ENCODE measurements around the gene RCVRN.

RCVRN gene

DNA sequence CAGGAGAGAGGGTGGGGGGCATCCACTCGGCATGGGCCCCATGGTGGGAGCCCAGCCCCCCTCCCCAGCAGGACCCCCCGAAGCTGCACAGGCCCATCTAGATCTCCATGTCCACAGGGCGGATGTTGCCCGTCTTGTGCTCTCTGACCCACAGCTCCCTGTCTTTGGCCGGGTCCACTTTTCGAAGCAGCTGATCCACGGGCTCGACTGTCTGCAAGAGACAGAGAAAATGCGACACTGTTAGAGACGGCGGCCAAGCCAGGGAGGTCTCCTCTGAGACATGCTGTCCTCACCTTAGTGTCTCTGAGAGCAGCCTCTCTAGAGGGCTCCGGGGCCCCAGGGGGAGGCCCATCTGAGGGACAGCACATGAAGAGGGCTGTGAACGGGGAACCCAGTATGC lies 12.1 kb upstream of the RCVRN start:
- no peak overlapping the region for H3K4me3 ChIP-seq (ENCODE audit: low read depth, low read length)
- no peak for DNase-seq (ENCODE audit: low read depth)
- TF ChIP-seq, protein P1, sequence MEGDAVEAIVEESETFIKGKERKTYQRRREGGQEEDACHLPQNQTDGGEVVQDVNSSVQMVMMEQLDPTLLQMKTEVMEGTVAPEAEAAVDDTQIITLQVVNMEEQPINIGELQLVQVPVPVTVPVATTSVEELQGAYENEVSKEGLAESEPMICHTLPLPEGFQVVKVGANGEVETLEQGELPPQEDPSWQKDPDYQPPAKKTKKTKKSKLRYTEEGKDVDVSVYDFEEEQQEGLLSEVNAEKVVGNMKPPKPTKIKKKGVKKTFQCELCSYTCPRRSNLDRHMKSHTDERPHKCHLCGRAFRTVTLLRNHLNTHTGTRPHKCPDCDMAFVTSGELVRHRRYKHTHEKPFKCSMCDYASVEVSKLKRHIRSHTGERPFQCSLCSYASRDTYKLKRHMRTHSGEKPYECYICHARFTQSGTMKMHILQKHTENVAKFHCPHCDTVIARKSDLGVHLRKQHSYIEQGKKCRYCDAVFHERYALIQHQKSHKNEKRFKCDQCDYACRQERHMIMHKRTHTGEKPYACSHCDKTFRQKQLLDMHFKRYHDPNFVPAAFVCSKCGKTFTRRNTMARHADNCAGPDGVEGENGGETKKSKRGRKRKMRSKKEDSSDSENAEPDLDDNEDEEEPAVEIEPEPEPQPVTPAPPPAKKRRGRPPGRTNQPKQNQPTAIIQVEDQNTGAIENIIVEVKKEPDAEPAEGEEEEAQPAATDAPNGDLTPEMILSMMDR (IDR thresholded peaks at IDR 0.05; ENCODE audit: control insufficient read depth, extremely low read depth, insufficient read depth), result no peak

DNA sequence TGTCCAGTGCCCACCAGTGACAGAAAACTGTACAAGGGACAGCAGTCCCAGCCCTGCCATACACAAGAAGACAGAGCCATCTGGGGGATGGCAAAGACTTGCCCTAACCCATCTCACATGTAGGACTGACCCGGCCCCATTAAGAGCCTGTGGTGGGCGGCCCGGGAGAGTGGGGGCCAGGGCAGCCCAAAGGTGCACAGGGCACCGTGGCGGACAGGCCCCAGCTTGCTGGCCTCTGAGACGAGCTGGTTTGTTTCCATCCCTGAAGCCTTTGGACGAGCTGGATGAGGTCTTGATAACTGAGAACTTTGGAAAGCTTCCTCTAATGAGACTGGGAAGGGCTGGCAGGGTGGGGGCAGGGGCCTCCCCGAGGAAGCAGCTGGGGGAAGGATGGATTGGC lies 11.0 kb upstream of the RCVRN start:
- DNase-seq (ENCODE audit: low read depth), result no peak
- TF ChIP-seq, protein P1 (IDR thresholded peaks at IDR 0.05; ENCODE audit: control insufficient read depth, extremely low read depth, insufficient read depth), result no peak
- no peak overlapping the region for H3K4me3 ChIP-seq (ENCODE audit: low read depth, low read length)

DNA sequence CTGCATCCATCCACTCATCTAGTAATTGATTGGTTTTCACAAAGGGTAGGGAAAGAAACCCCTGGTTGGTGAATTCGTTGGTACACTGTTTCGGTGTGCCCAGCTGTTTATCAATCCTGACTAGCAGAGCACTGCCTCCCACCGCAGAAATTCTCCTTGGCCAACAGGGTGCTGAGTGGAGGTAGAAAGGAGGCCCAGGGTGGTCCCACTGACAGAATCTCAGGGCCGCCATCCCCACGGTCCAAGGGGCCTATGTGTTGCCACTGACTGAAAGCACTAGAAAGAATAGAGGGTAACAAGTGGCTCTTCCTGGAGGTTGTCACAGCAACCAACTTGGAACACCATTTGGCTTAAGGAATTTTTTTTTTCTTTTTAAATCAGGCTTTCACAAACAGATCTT lies 8.4 kb upstream of the RCVRN start:
- TF ChIP-seq, protein P1 (IDR thresholded peaks at IDR 0.05; ENCODE audit: control insufficient read depth, extremely low read depth, insufficient read depth), result no peak
- no peak for DNase-seq (ENCODE audit: low read depth)

DNA sequence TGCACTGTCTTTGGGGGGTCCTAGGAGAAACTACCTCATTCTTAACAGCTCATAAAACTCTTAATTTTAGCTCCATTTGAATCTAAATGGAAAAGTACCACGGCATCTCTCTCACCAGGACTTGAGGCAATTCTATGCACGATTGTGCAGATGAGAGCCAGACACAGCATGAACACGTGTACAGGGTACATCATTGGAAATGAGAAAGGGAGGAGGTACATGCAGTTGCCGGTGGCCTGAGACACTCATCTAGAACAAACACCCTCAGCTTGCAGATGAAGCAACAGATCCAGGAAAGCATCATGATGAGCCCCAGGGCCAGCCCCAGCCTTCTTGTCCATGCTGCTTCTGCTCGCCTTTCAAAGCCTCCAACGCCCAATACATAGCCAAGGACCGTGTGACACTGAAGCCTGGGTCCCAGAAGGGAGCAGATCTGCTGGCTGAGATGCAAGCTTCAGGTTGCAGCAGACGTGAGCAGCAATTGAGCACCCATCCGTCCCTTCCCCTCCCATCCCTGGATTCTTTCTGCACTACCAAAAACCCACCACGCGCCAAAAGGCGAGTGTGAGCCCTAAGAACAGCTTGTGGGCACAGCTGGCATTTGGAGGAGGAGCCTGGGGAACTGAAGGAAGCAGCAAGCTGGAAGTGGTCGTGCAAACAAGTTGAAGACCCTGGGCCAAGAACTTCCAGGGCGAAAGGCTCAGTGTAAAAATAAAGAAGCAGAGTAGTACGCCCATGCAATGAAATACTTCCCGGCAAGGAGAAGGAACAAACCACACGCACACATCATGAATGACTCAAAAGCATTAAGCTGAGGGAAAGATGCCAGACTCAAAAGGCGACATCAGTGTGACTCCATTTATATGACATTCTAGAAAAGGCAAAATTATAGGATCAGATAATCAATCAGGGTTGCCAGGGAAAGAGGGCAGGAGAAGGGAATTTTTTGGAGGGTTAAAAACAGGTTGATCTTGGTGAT lies 7.3 kb upstream of the RCVRN start:
- no peak overlapping the region for H3K4me3 ChIP-seq (ENCODE audit: low read depth, low read length)
- no peak for DNase-seq (ENCODE audit: low read depth)
- TF ChIP-seq, protein P1 (IDR thresholded peaks at IDR 0.05; ENCODE audit: control insufficient read depth, extremely low read depth, insufficient read depth), result no peak

More for the DNA sequence above, 8.4 kb upstream of the RCVRN start:
- H3K4me3 ChIP-seq (ENCODE audit: low read depth, low read length), result no peak overlapping the region

DNA sequence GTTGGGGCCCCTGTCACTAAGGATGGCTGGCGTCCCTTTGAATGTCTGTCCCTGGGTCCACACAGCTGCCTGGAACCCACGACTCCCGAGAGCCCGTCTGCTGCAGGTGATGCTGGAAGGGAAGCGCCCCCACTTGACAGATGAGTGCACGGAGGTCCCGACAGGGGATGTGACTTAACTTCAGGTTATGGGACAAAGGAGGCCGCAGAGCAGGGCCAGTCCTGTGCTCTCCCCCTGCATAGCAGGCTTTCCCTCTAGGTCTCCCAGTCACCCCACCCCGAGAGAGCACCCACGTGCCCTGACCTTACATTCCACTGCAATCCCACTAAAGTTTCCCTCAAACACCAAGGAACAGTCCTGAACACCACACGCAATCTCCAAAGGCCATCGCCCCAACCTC lies 6.0 kb upstream of the RCVRN start:
- no peak for DNase-seq (ENCODE audit: low read depth)
- H3K4me3 ChIP-seq (ENCODE audit: low read depth, low read length), result no peak overlapping the region
- TF ChIP-seq, protein P1 (IDR thresholded peaks at IDR 0.05; ENCODE audit: control insufficient read depth, extremely low read depth, insufficient read depth), result no peak

DNA sequence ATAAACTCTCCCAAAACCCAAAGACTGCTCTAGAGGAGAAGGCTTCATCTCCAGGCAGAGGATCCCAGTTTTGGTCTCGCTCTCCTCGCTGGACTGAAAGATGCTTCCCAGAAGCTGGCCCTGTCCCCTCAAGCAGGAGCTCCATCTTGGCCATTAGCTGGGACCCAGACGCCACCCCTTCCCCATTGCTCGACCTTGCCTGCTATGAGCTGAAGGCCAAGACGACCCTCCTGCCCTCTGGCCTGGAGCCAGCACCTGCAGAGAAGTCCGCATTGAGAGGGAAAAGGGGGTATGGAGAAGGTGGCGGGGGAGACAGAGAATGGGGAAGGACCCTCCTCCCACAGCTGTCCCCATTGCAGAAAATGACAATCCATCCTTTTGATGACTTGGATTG lies 3.6 kb upstream of the RCVRN start:
- DNase-seq (ENCODE audit: low read depth), result no peak
- no peak overlapping the region for H3K4me3 ChIP-seq (ENCODE audit: low read depth, low read length)
- TF ChIP-seq, protein P1 (IDR thresholded peaks at IDR 0.05; ENCODE audit: control insufficient read depth, extremely low read depth, insufficient read depth), result no peak

All from LNCaP clone FGC (cell line).